HepG2 (cell line): Measurements from ENCODE around the gene INSR. TPM values are rescaled to one million over a fixed set of nuclear protein-coding genes. Genes with fewer than 3 reads are reported as not detected.

Source experiments
- CCAR2 ChIP-seq: fragments of 200-400 bp; formaldehyde crosslinking; optimal IDR thresholded peaks from 2 replicates; pipeline ENCODE3; 2018; ENCODE audit warnings: low read depth, mild to moderate bottlenecking, low read length, moderate library complexity
- HINFP ChIP-seq: sonication (generic); formaldehyde crosslinking; IDR thresholded peaks from 2 replicates; pipeline ENCODE4 v1.4.0; 2020; ENCODE audit warnings: low read depth, mild to moderate bottlenecking, missing genetic modification reagents
- HNRNPUL1 ChIP-seq: fragments of 200-400 bp; formaldehyde crosslinking; IDR thresholded peaks from 2 replicates; pipeline ENCODE4 v1.6.1; 2017; ENCODE audit warnings: low read depth, mild to moderate bottlenecking, low read length, moderate library complexity
- HOXA9 ChIP-seq: sonication (generic); formaldehyde crosslinking; IDR thresholded peaks from 2 replicates; pipeline ENCODE4 v1.8.1; 2022; ENCODE audit warnings: missing genetic modification reagents, mild to moderate bottlenecking, moderate library complexity, borderline replicate concordance
- IKZF1 ChIP-seq: fragments of 450-650 bp; IDR thresholded peaks from 2 replicates; pipeline ENCODE4 v1.7.1; 2016
- LCORL ChIP-seq, 2 experiments: fragments of 450-650 bp in 1 of 2; sonication (generic) in 1 of 2; formaldehyde crosslinking in 1 of 2; IDR thresholded peaks; 2 replicates each; pipeline versions ENCODE4 v1.5.0 to v1.6.1; 2017 to 2020; ENCODE audit warnings: antibody characterized with exemption in 1 of 2, missing genetic modification reagents in 1 of 2
- MXD4 ChIP-seq: IDR thresholded peaks from 2 replicates; pipeline ENCODE4 v1.6.1; 2016; ENCODE audit warnings: mild to moderate bottlenecking, missing biosample characterization, missing genetic modification reagents
- RAD51 ChIP-seq: fragments of 450-650 bp; IDR thresholded peaks from 2 replicates; pipeline ENCODE4 v1.6.1; 2016; ENCODE audit warnings: borderline replicate concordance
- SMAD3 ChIP-seq: sonication (generic); formaldehyde crosslinking; IDR thresholded peaks from 2 replicates; pipeline ENCODE4 v1.4.0; 2020; ENCODE audit warnings: missing genetic modification reagents
- SMC3 ChIP-seq: IDR thresholded peaks from 2 replicates; pipeline ENCODE4 v1.6.1; 2011; ENCODE audit warnings: low read length, improper control_type of control experiment
- SNAI1 ChIP-seq: sonication (generic); formaldehyde crosslinking; IDR thresholded peaks from 2 replicates; pipeline ENCODE4 v1.5.0; 2020; ENCODE audit warnings: mild to moderate bottlenecking, missing genetic modification reagents, borderline replicate concordance
- SNAPC4 ChIP-seq: sonication (generic); formaldehyde crosslinking; IDR thresholded peaks from 2 replicates; pipeline ENCODE4 v1.4.0; 2020; ENCODE audit warnings: mild to moderate bottlenecking, missing genetic modification reagents
- TSC22D2 ChIP-seq: sonication (generic); formaldehyde crosslinking; IDR thresholded peaks from 2 replicates; pipeline ENCODE4 v1.5.1; 2020; ENCODE audit warnings: missing genetic modification reagents, mild to moderate bottlenecking, borderline replicate concordance
- ZBTB38 ChIP-seq: sonication (generic); formaldehyde crosslinking; IDR thresholded peaks from 2 replicates; pipeline ENCODE4 v1.5.1; 2020; ENCODE audit warnings: mild to moderate bottlenecking, missing genetic modification reagents
- ZFP36 ChIP-seq: fragments of 150-350 bp; IDR thresholded peaks from 2 replicates; pipeline ENCODE4 v1.6.1; 2018; ENCODE audit warnings: borderline replicate concordance, low read length, low read depth; ENCODE audit not compliant: partially characterized antibody
- ZMYM2 ChIP-seq: sonication (generic); formaldehyde crosslinking; IDR thresholded peaks from 2 replicates; pipeline ENCODE4 v1.8.0; 2022; ENCODE audit warnings: mild to moderate bottlenecking, missing genetic modification reagents
- ZNF20 ChIP-seq: sonication (generic); formaldehyde crosslinking; IDR thresholded peaks from 2 replicates; pipeline ENCODE4 v1.4.0; 2020; ENCODE audit warnings: mild to moderate bottlenecking, moderate library complexity, missing genetic modification reagents
- ZNF224 ChIP-seq: sonication (generic); formaldehyde crosslinking; IDR thresholded peaks from 2 replicates; pipeline ENCODE4 v1.5.0; 2020; ENCODE audit warnings: mild to moderate bottlenecking, missing genetic modification reagents
- ZNF326 ChIP-seq: sonication (generic); formaldehyde crosslinking; IDR thresholded peaks from 2 replicates; pipeline ENCODE4 v1.4.0; 2020; ENCODE audit warnings: missing genetic modification reagents, borderline replicate concordance
- ZNF431 ChIP-seq: sonication (generic); formaldehyde crosslinking; IDR thresholded peaks from 2 replicates; pipeline ENCODE4 v1.9.0; 2022; ENCODE audit warnings: missing genetic modification reagents, low read depth, mild to moderate bottlenecking, borderline replicate concordance
- ZNF501 ChIP-seq: sonication (generic); formaldehyde crosslinking; IDR thresholded peaks from 2 replicates; pipeline ENCODE4 v1.5.1; 2020; ENCODE audit warnings: mild to moderate bottlenecking, moderate library complexity, missing genetic modification reagents
- ZNF674 ChIP-seq: sonication (generic); formaldehyde crosslinking; IDR thresholded peaks from 2 replicates; pipeline ENCODE4 v1.5.0; 2020; ENCODE audit warnings: low read depth, mild to moderate bottlenecking, missing genetic modification reagents
- polyA plus RNA-seq, 8 experiments: library from polyadenylated mRNA; depleted of rRNA in 3 of 8; stranded (reverse) in 7 of 8; unstranded in 1 of 8; fragments of >200 nt; fragmentation: Illumina TruSeq in 4 of 8; extraction: Trizol in 4 of 8; gene quantifications; 2 replicates each; pipeline versions ENCODE4 v1.2.1 to v1.2.3, GENCODE V29; 2011 to 2016; ENCODE audit warnings: low read depth in 4 of 8, missing spikeins in 1 of 8, mixed read lengths in 1 of 8; ENCODE audit not compliant: insufficient read depth in 1 of 8
- total RNA-seq, 5 experiments: library from RNA; depleted of rRNA; stranded (reverse); fragments of >200 nt; fragmentation: Illumina TruSeq; extraction: Trizol; gene quantifications; 2 replicates each; pipeline ENCODE4 v1.2.3, GENCODE V29; 2016; ENCODE audit warnings: low read depth in 1 of 5
- TF ChIP-seq, protein P1 (sequence below): sonication (generic); formaldehyde crosslinking; IDR thresholded peaks from 2 replicates; pipeline ENCODE4 v1.8.1; 2023; ENCODE audit warnings: missing genetic modification reagents, mild to moderate bottlenecking, borderline replicate concordance
- TF ChIP-seq, protein P2 (sequence below): sonication (generic); formaldehyde crosslinking; IDR thresholded peaks from 2 replicates; pipeline ENCODE4 v1.8.1; 2023; ENCODE audit warnings: mild to moderate bottlenecking, missing genetic modification reagents, borderline replicate concordance

INSR gene
- total and polyA plus RNA-seq, 2 of the 13 experiments (the other 11 are each of a cell fraction or from before 2014, with no cell fraction given), result 24.2 to 29.8 TPM

GRCh38 chr19:7292950-7293761, 1.1 kb downstream of the INSR start (continued):
- TF ChIP-seq CCAR2 (no peak), HINFP (CRISPR knock-in tag) (no peak), ZNF431 (CRISPR knock-in tag) (no peak), RAD51 (no peak), SNAI1 (CRISPR knock-in tag) (no peak), LCORL (IDR thresholded peaks at IDR 0.05) (no peak), LCORL (CRISPR knock-in tag; IDR thresholded peaks at IDR 0.05) (no peak; the same call in none of the 2 replicates), ZNF674 (CRISPR knock-in tag) (no peak), ZNF224 (CRISPR knock-in tag) (no peak), SMC3 (no peak), HOXA9 (CRISPR knock-in tag) (no peak), ZNF326 (CRISPR knock-in tag) (no peak), ZMYM2 (CRISPR knock-in tag) (peak; percentile 72; the same call in 1 of the 2 replicates), ZNF501 (no peak), TSC22D2 (CRISPR knock-in tag) (no peak), ZNF20 (CRISPR knock-in tag) (no peak), SNAPC4 (CRISPR knock-in tag) (no peak), HNRNPUL1 (no peak), SMAD3 (CRISPR knock-in tag) (no peak), MXD4 (CRISPR knock-in tag) (0 out of 2 replicates have a peak, but pooled peaks have one; percentile 28), ZFP36 (no peak), ZBTB38 (CRISPR knock-in tag) (peak; percentile 25; the same call in 1 of the 2 replicates), IKZF1 (no peak)
- TF ChIP-seq, protein P1, sequence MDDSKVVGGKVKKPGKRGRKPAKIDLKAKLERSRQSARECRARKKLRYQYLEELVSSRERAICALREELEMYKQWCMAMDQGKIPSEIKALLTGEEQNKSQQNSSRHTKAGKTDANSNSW (CRISPR knock-in tag), result no peak
- TF ChIP-seq, protein P2, sequence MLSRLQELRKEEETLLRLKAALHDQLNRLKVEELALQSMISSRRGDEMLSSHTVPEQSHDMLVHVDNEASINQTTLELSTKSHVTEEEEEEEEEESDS (CRISPR knock-in tag), result no peak
